HG02623 (cell line): ENCODE data around the gene MISP.
"Not testable (repeated sequence)": the region's sequence is repeated elsewhere in the genome, so short reads cannot be mapped to it uniquely, and the experiment has no call there.

Experiments
- ATAC-seq: cut with Tn5 transposase; IDR thresholded peaks from one replicate; pipeline ENCODE4 v1.9.1; 2021; ENCODE audit warnings: moderate library complexity; ENCODE audit not compliant: unreplicated experiment

Gene MISP

GRCh38 chr19:723714-724113, 27.2 kb upstream of the MISP start:
- no peak for ATAC-seq

DNA sequence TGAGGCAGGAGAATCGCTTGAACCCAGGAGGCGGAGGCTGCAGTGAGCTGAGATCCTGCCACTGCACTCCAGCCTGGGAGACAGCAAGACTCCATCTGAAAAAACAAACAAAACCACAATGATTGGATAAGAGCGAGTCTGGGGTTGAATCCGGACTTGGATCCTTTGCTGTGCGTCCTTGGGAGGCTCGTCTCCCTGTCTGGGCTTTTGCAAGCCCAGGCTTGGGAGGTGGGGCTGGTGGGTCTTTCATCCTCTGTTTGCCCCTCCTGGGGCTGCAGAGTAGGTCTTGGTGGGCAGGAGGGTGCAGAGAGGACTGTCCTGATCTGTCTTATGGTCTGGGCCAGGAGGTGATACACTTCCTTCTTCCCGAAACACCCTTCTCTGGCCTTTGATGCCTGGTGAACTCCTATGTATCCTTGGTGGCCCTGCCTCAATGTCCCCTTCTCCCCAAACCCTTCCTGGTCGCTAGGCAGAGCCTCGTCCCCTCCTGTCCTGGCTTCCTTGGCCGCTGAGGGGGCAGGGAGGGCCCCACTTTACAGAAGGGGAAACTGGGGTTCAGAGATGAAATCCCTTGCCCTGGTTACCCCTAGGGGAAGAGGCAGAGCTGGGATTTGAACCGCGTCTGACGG, 25.3 kb upstream of the MISP start:
- ATAC-seq = no peak

DNA sequence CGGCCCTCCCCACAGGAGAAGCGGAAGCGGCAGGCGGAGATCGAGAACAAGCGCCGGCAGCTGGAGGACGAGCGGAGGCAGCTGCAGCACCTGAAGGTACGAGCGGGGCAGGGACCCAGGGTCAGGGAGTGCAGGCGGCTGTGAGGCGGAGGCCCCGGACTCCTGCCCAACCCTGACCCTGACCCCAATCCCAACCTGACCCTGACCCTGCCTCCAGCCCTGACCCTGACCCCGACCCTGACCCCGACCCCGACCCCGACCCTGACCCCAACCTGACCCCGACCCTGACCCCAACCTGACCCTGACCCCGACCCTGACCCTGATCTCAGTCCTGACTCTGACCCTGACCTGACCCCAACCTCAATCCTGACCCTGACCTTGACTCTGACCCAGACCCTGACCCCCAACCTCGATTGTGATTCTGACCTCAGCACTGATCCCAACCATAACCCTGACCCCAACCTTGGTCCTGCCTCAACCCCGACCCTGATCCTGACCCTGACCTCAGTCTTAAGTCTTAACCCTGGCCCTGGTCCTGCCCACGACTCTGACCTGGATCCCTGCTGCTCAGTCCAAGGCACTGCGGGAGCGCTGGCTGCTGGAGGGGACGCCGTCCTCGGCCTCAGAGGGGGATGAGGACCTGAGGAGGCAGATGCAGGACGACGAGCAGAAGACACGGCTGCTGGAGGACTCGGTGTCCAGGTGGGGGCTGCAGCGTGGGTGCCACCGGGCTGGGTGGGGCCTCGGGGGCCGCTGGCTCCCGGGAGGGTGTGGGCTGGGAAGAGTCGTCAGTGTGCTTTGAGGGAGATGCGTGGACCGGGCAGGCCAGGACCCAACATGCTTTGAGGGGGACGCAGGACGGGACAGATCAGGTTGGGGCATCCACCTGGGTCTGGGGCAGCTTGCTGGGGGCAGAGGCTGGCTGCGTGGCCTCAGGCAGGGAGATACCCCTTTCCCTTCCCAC, 23.6 kb upstream of the MISP start:
- ATAC-seq = no peak

DNA sequence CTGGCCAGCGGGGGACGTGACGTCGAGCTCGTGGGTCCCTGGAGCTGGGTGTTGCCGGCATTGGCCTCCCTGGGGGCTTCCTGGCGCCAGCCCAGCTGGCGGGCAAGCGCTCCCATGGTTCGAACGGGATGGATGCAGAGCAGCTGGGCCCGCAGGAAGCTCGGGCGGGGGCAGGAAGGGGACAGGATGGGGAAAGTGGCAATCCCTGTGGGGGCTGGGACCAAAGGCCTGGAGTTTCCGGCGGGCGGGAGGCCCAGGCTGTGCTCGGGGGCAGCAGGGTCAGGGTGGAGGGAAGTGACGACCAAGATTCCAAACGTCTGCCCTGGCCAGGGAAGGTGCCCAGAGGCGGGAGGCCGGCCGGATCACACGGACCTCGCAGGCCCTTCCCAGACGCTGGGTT, 22.9 kb upstream of the MISP start:
- no peak for ATAC-seq

DNA sequence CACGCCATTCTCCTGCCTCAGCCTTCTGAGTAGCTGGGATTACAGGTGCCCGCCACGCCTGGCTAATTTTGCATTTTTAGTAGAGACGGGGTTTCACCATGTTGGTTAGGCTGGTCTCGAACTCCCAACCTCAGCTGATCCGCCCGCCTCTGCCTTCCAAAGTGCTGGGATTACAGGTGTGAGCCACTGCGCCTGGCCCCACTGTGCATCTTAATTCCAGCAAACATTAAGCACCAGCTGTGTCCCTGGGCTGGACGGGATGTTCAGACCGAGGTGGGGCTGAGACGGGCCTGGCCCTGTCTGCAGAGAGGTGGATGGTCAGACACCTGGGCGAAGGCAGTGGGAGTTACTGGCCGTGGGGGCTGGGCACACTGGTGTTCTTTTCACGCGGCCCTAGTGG, 21.3 kb upstream of the MISP start:
- not testable (repeated sequence) for ATAC-seq

DNA sequence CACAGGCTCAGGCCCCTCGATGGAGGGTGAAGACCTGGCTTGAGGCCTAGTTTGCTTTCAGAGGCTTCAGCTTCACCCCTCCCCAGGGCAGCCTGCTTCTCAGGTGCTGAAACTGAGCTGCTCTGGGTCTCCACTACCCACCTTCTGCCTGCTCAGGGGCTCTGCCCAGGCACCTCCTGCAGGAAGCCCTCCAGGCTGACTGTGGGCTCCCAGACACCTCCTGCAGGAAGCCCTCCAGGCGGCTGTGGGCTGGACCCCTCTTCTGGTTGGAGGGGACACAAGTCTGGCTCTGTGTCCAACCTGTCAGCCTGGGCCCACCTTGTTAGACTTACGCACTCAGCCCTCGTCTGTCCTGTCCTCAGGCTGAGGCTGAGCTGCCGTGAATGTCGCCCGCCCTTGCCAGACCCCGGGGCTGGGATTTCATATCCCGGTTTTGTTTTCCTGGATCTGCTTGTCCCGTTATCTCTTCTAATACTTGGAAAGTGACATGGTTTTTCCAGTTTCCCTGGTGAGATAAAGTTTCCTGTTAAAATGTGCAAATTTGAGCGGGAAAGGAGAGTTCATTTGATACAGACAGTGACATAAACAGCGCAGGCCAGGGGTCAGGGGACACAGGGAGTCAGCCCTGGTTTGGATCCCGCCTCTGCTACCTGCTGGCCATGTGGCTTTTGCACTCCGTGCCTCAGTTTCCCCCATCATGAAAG, 20.8 kb upstream of the MISP start:
- no peak for ATAC-seq

GRCh38 chr19:731000-731399, 19.9 kb upstream of the MISP start:
- ATAC-seq = no peak

DNA sequence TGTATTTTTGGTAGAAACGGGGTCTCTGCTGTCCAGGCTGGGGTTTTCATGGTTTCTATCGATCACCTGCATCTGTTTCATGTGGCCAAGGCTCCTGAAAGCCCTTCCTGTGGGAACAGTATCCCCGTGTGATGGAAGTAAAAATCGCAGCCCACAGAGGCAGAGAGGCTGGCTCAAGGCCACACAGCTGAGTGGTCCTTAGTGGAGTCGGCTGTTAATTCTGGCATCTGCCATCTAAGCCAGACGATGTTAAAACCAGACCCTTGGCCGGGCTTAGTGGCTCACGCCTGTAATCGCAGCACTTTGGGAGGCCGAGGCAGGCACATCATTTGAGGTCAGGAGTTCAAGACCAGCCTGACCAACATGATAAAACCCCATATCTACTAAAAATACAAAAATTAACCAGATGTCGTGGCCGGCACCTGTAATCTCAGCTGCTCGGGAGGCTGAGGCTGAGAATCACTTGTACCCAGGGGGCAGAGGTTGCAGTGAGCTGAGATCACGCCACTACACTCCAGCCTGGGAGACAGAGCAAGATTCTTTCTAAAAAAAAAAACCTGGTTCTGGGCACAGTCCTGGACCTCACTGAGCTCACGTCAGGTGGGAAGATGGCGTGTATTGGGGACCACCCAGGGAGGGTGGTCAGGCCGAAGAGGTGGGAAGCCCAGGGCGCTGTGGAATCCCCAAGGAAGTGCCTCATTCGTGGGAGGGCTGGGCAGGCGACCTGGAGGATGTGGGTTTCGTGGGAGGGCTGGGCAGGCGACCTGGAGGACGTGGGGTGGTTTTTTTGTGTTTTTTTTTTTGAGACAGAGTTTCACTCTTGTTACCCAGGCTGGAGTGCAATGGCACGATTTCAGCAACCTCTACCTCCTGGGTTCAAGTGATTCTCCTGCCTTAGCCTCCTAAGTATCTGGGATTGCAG, 18.5 kb upstream of the MISP start:
- no peak for ATAC-seq

DNA sequence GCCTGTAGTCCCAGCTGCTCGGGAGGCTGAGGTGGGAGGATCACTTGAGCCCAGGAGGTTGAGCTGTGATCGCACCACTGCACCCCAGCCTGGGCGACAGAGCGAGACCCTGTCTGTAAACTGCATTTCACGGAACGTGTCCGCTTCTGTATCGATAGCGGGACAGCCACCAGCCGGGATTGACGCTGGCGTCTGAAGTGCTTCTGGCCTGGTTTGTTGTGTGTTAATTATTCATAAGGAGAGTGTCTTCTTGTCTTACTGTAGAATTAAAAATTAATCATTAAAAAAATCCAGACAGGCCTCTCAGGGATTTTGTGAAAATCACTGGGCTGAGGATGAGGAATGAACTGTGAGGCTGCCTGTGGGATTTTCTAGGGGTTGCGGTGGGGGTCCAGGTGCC, 16.2 kb upstream of the MISP start:
- ATAC-seq = no peak

GRCh38 chr19:736125-736524, 14.8 kb upstream of the MISP start:
- no peak for ATAC-seq

DNA sequence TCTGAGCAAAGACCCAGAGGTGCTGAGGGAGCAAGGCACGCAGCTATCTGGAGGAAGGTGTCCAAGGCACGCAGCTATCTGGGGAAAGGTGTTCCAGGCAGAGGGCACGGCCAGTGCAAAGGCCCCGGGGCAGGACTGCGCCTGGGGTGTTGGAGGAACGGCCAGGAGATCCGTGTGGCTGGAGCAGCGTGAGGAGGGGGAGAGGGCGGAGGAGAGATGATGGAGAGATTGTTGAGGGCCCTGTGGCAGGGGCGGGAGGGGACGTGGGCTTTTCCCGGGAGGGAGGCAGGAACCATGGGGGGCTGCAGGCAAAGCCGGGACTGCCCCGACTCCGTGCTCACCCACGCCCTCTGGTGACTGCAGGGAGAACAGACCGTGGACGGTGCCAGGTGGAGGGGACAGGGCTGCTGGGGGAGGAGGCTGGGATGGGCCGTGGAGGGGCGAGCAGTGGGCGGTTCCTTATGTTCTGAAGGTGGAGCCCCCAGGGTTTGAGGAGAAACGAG, 13.3 kb upstream of the MISP start:
- no peak for ATAC-seq

- no peak for ATAC-seq
Measured at GRCh38 chr19:738509-739128, 12.3 kb upstream of the MISP start.

GRCh38 chr19:739998-740715, 10.8 kb upstream of the MISP start:
- no peak for ATAC-seq

- ATAC-seq = not testable (repeated sequence)
Measured at GRCh38 chr19:740816-741505, 10.0 kb upstream of the MISP start.

- ATAC-seq = no peak
Measured at GRCh38 chr19:741506-742131, 9.3 kb upstream of the MISP start.

DNA sequence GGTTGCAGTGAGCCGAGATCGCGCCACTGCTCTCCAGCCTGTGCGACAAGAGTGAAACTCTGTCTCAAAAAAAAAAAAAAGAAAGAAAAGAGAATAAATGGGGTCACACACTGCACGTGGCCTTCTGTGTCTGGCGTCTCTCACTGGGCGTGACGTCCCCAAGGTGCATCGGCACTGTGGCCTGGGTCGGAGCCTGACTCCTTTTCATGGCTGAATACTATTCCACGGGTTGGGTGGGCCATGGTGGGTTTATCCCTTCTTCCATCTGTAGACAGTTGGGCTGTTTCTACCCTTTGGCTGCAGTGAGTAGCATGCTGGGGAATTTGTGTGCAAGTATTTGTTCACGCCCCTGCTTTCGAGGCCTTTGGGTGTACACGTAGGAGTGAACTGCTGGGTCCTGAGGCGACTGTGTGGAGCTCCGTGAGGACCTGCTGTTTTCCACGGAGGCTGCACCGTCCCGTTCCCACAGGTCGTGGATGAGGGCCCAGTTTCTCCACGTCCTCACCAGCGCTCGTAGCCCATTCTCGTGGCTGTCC, 8.3 kb upstream of the MISP start:
- no peak for ATAC-seq

- ATAC-seq = no peak
Measured at GRCh38 chr19:743168-743687, 7.7 kb upstream of the MISP start.

DNA sequence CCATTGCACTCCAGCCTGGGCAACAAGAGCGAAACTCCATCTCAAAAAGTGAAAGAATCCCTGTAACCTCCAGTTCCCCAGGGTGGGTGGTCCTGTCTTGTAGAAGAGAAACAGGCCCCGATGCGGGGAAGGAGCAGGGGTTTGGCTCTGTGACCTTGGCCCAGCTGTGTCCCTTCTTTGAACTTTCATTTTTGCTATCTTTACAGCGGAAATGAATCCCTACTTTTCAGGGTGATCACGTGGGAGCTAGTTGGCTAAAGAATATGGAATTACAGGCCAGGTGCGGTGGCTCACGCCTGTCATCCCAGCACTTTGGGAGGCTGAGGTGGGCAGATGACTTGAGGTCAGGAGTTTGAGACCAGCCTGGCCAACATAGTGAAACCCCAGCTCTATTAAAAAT, 5.8 kb upstream of the MISP start:
- not testable (repeated sequence) for ATAC-seq
